Globus pallidus (tissue), 1 donor: Measurements from ENCODE around the gene AADAC.
"Not testable (repeated sequence)": the region's sequence is repeated elsewhere in the genome, so short reads cannot be mapped to it uniquely, and the experiment has no call there.

Experiments
- DNase-seq: peaks from one replicate; pipeline ENCODE4 v3.0.0-alpha.2; 2015; ENCODE audit warnings: low spot score

AADAC gene

DNA sequence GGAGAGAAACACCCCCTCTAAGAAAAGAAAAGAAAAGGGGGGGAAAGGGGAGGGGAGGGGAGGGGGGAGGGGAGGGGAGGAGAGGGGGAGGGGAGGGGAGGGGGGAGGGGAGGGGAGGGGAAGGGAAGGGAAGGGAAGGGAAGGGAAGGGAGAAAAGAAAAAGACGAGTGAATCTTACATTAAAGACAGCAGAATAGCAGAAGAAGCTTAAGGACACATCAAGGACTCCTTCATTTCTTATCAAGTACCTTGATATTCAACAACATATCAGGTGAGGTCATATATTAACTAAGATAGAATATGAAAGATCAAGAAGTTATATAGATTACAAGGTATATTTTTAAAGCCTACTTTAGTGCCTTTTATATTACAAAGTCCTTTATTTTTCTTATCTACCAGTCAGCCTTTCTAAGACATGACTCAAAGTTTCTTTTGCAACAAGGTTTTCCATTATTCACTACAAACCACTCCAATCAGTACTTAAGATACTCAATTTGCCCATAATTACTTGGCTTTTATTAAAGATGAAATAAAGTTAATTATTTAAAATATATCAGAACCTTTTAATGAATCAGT is 17.7 kb upstream of the AADAC start:
- no peak for DNase-seq

DNA sequence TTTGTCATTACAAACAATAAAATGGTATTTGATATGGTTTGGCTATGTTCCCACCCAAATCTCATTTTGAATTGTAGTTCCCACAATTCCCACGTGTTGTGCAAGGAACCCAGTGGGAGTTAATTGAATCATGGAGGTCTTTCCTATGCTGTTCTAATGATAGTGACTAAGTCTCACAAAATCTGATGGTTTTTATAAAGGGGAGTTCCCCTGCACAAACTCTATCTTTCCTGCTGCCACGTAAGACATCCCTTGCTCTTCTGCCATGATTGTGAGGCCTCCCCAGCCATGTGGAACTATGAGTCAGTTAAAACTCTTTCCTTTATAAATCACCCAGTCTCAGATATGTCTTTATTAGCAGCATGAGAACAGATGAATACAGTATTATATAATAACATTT is 15.4 kb upstream of the AADAC start:
- DNase-seq, result no peak

GRCh38 chr3:151800431-151800830 is 13.5 kb upstream of the AADAC start:
- DNase-seq, result no peak

- DNase-seq, result no peak
Measured at GRCh38 chr3:151804267-151804666, 9.6 kb upstream of the AADAC start.

DNA sequence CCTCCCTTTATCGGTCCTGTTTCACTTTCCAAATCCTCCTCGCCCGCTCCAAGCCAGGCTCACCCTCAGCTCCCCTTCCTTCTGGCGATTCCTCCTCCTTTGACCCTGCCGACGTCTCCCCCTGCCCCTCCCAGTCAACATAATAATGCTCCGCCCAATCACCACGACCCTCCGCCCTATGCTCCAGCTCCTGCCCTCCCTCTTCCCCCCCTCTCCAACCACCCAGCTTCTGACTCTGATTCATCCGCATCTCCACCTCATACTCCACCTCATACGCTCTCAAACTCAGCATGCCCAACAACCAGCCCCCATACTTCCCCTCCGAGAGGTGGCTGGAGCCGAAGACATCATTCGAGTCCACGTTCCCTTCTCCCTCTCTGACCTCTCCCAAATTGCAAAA is 7.1 kb upstream of the AADAC start:
- DNase-seq, result no peak

DNA sequence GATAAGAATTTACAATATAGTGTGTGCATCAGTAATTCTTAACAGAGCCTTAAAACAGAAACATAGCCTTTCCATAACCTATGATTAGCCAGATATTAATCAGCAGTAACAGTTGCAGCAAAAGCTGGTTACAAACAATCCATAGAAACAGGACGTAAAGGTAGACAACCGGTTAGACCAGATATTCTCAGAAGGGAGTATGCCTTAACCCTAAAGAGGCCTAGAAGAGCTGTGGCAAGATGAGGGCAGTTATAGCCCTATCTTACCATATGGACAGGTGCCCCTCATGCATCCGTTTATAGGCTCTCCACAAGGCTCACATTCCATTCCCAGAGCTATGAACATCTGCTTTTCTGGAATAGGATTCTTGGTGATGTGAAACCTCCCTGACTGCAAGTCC is 5.0 kb upstream of the AADAC start:
- DNase-seq, result not testable (repeated sequence)

GRCh38 chr3:151811474-151811873 is 2.4 kb upstream of the AADAC start:
- DNase-seq, result no peak

DNA sequence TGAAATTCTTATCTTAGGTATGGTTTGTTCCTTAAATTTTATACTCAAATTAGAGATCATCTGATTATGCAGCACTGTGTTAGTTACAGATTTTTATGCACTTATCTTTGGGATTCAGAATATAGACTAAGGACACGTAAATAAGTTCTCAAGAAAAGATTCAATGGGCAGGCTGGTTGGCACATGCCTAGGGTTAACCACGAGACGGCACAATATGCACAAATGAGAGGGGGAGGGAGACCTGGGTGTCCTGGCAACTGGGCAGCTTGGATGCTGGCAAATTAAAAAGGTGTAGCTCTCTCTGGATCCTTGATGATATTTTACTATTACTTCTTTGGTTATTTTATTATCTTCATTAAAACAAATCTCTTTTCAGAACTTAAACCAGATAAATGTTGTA is 672 bp downstream of the AADAC start:
- no peak for DNase-seq

DNA sequence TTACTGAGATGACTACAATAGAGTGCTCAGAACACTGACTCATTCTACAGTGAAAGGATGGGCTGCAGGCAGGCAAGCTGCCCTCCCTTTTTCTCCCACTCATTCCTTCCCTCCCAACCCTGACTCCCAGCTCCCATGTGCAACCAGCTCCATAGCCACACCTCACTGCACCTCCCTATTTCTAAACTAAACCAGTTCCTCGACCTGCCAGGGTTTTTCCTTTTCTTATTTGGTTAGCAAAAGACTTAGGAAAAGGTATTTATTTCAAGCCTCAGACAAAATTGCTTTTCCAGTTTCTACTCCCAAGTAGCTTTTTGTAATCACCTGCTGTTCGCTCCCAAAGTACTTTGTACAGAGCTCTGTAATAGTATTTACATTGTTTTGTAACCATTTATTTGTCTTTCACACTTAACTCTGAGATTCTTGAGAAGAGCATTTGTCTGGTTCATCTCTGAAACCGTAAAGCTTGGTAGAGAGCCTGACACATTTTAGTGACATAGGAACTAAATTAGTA is 2.2 kb downstream of the AADAC start:
- no peak for DNase-seq

DNA sequence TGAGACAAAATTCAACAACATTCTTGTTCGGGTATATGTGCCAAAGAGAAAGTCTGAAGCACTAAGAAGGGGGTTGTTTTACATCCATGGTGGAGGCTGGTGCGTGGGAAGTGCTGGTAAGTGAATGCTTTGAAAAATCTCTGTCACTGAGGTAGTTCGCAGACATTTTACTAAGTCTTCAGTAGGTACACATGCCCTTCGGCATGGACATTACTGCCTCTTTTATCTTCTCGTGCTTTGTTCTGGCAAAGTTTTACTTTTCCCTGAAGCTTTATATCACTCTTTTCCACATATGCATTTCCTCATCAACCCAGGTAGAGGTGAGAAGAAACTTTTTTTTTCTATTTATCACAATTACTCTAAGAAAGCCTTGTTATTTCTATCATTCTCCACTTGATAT is 3.6 kb downstream of the AADAC start:
- DNase-seq, result no peak

DNA sequence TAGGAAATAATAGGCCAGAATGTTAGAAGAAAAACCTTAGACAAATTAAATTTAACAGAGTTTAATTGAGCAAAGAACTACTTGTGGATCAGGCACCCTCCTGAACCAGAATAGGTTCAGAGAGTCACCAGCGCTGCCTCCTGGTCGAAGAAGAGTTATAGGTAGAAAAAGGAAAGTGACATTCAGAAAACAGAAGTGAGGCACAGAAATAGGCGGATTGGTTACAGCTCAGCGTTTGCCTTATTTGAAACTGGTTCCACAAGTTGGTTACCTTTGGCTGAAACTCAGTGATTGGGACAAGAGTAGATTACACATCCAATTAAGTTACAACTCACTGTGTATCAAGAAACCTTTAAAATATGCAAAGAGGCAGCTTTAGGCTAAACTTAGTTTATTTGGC is 4.4 kb downstream of the AADAC start:
- DNase-seq, result no peak

GRCh38 chr3:151819910-151820309 is 6.0 kb downstream of the AADAC start:
- no peak for DNase-seq

DNA sequence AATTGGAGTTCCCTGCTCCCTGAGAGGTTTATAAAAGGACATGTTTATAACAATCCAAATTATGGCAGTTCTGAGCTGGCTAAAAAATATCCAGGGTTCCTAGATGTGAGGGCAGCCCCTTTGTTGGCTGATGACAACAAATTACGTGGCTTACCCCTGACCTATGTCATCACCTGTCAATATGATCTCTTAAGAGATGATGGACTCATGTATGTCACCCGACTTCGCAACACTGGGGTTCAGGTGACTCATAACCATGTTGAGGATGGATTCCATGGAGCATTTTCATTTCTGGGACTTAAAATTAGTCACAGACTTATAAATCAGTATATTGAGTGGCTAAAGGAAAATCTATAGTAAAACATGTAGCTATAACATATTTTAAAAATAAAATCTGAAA is 13.9 kb downstream of the AADAC start:
- DNase-seq, result no peak

DNA sequence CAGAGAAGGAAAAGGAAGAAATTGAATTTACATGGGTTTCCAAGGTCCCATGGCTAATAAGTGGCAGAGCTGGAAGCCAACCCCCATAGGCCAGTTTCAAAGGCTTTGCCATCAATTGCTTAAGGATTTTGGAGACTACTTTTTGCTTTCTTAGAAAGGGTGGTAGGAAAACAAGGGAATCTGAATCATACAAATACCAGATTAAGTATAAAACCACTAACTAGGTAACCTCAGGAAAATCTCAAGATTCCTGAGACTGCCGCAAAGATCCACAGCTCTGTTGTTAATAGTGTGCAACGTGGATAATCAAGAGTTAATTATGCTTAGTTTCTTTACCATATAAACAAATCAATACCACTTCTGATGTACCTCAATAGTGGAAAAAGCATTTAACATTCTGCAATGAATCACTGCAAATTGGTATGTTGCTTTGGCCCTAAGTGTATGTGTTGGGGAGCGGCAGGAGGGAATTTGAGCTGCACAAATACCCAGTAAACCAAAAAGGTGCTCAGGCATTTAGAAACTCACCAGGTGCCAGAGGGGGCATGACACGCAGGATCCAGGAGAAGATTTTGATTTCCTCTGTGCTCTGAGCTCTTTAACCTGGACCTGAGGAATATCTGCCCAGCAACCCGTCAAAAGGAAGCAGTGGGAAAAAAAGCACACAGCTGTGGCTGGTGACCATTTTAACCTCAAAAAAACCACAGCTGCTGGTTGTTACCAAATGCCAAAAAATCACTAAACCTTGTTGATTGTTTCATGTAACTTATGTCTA is 22.0 kb downstream of the AADAC start:
- no peak for DNase-seq

GRCh38 chr3:151837057-151837456 is 23.1 kb downstream of the AADAC start:
- DNase-seq, result peak; percentile 2

- DNase-seq, result peak; percentile 75
Measured at GRCh38 chr3:151838574-151839312, 24.8 kb downstream of the AADAC start.

DNA sequence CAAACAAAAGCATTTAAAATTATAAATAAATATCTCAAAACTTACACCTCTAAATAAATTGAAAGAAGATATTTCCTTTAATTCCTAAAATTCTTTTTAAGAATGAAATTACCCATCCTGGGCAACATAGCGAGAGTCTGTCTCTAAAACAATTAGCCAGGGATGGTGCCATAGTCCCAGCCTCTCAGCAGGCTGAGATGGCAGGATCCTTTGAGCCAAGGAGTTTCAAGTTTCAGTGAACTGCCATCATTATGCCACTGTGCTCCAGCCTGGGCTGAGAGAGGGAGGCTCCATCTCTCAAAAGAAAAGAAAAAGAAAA is 25.4 kb downstream of the AADAC start:
- no peak for DNase-seq

- DNase-seq, result no peak
Measured at GRCh38 chr3:151841801-151842200, 27.9 kb downstream of the AADAC start.

- DNase-seq, result no peak
Measured at GRCh38 chr3:151843275-151843674, 29.4 kb downstream of the AADAC start.

- DNase-seq, result no peak
Measured at GRCh38 chr3:151845306-151845905, 31.5 kb downstream of the AADAC start.

GRCh38 chr3:151850065-151850464 is 36.1 kb downstream of the AADAC start:
- DNase-seq, result not testable (repeated sequence)

DNA sequence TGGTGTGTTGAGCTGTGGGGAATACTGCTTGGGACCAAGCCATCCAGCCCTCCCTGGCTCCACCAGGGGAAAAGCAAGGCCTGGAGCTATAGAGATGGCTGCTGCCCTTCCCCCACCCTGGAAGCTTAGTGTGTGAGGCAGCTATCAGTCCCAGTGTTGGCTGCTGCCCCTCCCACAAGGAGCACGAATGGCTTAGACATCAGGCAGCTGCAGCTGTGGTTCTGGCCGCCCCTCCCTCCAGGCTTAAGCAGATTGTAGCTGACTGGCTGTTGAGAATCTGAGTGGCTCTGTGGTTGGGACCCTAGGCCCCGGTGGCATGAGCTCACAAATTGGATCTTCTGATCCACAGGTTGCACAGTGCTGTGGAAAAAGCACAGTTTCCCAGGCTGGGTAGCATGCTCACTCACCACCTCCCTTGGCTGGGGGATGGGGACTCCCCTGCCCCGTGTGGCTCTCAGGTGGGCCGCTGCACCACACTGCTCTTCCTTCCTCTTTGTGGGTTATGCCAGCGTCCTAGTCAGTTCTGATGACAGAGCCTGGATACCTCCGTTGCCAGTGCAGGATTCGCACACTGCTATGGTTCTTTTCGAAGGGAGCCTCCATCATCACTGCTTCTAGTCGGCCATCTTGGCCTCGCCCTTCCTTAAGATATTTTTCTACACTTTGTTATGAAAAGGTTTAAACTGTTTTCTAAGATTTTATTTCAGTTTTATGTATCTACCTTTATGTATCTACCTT is 38.3 kb downstream of the AADAC start:
- DNase-seq, result no peak
